ENCODE results near the gene IL17RB.

Gene IL17RB

DNA sequence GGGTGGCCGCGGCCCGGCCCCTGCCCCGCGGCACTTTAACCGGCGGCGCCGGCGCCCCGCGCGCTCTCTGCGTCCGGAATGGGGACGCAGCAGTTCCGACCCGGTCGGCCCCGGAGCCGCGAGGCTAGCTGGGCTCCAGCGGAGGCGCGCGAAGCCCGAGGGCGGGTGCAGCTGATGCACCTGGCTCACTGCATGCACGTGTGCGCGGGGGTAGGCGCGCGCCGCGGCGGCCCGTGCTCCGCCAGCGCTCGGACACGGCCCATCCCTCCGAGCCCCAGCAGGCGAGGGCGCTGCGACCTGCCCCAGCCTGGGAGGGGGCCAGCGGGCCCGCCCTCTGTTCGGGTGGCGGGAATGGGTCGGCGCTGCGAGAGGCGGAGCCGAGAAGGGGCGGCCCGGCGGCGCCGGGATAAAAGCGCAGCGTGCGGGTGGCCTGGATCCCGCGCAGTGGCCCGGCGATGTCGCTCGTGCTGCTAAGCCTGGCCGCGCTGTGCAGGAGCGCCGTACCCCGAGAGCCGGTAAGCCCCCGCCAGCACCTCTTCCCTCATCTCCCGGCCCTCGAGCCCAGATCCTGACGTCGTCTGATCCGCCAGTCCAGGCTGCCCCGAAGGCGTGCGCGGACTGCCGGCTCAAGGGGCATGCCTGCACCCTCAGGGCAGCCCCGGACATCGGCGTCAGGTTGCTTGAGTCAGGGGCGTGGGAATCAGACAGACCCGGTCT lies at the start of gene IL17RB, which contains the start of gene CHDH:
TSS of gene IL17RB (plus strand) at position 435 of the 717 bp plus-strand sequence. CDS start at position 456, 21 bp downstream.
TSS of gene CHDH (minus strand) at position 286 of the 717 bp plus-strand sequence. CDS start 22,411 bp downstream, outside the sequence.
- DNase-seq (ENCODE audit: low spot score): peak; percentile 74

- DNase-seq (ENCODE audit: low spot score): no peak
Measured at GRCh38 chr3:53798144-53798543, 48.2 kb upstream of the IL17RB start.

DNA sequence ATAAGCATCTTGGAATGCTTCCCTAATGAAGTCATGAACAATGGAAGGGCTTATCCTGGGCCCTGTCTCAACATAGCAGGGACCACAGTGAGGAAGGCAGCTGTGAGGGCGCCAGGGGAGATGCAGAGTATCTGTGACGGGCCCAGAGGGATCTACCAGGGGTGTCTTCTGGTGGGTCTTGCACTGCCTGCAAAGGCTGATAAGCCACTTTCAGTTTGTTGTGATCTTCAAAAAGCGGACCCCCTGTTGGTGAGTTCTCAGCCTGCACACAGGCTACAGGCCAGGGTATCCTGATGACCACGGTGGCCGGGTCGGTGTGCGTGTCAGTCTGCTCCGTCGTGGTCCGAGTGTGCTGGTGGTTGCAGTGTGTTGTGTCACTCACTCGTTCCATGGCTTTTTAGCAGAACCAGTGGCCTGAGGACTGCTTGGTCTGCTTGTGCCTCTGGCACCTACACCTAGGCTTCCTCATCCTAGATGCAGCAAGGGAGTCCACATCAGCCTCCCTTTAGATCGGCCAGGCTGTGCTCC lies 47.0 kb upstream of the IL17RB start:
- no peak for DNase-seq (ENCODE audit: low spot score)

DNA sequence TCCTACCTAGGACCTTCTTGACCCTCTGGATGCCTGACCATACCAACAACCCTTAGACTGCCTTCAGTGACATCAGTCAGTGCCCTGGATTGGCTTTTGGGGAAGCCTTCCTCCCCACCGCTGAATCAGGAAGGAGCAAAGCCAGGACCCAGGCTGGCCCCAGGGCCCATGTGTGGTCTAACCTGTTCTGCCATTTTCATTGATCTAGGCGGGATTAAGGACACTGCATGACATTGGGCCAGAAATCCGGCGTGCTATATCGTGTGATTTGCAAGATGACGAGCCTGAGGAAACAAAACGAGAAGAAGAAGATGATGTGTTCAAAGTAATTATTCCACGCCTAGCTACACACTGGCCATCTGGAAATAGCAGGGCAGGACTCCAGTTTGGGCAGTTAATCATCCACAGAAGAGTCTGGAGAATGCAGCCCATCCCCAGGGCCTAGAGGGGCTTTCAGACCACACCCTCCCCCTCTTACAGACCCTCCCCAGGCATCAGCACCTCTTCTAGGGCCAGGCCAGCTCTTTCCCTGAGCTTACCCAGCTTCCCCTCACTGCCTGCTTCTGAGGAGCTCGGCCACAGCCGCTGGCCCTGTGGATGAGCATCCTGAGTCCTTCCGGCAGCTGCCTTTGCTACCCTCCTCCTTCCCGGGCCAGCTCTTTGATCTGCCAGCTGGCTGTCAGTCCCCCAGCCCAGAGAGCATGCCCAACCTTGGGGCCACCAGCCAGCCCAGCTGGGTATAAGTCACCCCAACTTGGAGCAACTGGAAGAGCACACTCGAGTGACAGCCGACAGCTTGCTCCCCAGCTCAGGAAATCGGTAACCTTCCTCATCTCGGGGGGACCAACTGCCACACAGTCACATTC lies 46.1 kb upstream of the IL17RB start:
- no peak for DNase-seq (ENCODE audit: low spot score)

- no peak for DNase-seq (ENCODE audit: low spot score)
Measured at GRCh38 chr3:53801319-53801718, 45.0 kb upstream of the IL17RB start.

DNA sequence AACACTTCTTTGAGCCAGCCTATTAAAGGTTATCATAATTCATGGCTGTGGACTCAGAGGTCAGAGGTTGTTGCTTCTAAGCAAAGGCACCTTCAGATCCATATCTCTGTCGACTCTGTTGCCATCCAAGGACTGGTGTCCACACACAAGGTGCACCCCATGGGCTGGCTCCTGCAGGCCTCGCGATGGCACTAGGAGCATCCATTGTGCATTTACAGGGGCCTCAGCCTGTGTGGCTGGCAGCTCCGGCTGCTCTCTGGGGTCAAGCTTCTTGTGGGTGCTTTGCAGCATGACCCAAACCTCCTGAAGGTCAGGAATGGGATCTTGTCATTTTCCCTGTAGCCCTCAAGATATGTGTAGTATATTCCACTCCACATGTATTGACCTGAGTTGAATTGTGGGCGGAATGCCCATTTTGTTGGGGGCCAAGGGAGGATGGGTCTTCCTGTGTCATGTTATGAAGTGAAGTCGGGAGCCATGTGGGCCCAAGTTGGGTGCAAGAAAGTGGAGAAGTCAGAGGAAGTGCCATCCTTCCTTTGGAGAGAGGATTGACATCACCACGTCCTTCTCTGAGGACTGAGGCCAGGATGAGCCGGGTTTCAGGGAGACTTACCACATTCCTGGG lies 44.0 kb upstream of the IL17RB start:
- no peak for DNase-seq (ENCODE audit: low spot score)

GRCh38 chr3:53803124-53803815 lies 43.1 kb upstream of the IL17RB start:
- DNase-seq (ENCODE audit: low spot score): no peak

- no peak for DNase-seq (ENCODE audit: low spot score)
Measured at GRCh38 chr3:53803816-53804695, 42.3 kb upstream of the IL17RB start.

- no peak for DNase-seq (ENCODE audit: low spot score)
Measured at GRCh38 chr3:53804697-53805462, 41.5 kb upstream of the IL17RB start.

GRCh38 chr3:53805463-53806159 lies 40.8 kb upstream of the IL17RB start:
- DNase-seq (ENCODE audit: low spot score): no peak

DNA sequence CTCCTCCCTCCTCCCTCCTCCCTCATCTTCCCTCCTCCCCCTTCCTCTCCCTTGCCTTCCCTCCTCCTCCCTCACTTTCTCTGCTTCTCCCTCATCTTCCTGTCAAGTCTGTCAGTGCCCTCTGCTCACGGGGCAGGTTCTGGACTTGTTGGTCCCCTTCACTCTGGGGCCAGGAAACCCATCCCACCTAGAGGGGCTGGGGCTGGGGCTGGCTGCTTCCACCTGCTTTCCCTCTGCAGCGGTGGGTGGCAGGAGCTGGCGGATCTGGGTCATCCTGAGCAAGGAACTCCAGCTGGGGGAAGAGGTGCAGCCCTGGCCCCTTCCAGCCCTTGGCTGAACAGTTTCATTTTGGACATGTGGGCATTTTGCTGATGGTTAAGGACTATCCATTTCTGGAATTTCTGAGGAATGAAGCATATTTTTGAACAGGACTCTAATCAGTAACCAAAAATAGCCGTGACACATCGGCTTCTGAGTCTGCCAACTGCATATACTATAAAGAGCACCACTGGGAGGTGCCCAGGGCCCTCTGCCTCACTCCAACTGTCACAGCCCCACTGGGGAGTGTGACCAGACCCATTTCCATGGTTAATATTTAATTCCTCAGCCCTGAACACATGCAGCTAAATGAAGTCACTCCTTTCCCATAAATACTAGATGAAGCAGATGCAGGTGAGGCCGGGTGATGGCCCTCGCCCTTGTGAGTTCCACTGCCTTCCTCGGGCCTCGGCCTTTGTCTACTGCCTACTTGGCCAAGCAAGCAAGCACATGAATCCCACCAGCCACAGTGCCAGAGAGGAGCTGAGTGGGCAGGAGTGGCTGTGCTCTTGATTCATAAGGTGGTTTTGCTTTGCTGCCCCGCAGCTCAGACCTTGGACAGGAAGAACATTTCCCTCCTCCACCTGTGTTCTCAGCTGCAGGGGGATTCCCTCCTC lies 39.9 kb upstream of the IL17RB start:
- DNase-seq (ENCODE audit: low spot score): peak; percentile 43

- no peak for DNase-seq (ENCODE audit: low spot score)
Measured at GRCh38 chr3:53807117-53807810, 39.1 kb upstream of the IL17RB start.

DNA sequence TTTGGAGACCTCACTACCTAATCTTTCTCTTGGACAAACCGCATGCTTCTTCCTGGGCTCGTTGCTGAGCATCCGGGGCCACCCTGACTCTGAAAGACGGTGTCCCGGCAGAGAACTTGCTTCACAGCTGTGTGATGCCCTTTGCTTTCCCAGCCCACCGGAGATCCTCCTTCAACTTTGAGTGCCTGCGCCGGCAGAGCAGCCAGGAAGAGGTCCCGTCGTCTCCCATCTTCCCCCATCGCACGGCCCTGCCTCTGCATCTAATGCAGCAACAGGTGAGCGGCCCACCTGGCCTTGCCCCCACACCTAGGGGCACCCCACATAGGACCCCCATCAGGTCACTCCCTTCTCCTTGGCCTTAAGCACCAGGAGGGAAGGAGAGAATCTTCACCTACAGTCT lies 37.9 kb upstream of the IL17RB start:
- no peak for DNase-seq (ENCODE audit: low spot score)

DNA sequence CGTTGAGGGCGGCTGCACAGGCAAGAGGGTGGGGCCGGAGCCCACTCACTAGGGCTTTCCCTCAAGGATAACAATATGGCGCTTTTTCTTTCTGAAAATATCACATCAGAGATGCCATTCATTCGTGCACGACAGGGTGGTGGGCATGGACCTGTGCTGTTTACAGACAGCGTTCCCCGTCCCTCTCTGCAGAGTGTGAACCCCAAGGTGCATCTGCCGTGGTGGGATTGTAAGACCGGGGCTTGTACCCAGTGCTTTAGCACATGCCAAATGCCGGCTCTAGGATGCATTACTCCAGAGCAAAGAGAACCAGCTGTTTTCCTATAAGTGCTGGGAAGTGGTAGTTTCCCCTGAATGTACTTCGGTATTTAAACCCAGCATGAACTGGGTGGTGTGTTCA lies 37.1 kb upstream of the IL17RB start:
- no peak for DNase-seq (ENCODE audit: low spot score)

- DNase-seq (ENCODE audit: low spot score): no peak
Measured at GRCh38 chr3:53809764-53810400, 36.5 kb upstream of the IL17RB start.

DNA sequence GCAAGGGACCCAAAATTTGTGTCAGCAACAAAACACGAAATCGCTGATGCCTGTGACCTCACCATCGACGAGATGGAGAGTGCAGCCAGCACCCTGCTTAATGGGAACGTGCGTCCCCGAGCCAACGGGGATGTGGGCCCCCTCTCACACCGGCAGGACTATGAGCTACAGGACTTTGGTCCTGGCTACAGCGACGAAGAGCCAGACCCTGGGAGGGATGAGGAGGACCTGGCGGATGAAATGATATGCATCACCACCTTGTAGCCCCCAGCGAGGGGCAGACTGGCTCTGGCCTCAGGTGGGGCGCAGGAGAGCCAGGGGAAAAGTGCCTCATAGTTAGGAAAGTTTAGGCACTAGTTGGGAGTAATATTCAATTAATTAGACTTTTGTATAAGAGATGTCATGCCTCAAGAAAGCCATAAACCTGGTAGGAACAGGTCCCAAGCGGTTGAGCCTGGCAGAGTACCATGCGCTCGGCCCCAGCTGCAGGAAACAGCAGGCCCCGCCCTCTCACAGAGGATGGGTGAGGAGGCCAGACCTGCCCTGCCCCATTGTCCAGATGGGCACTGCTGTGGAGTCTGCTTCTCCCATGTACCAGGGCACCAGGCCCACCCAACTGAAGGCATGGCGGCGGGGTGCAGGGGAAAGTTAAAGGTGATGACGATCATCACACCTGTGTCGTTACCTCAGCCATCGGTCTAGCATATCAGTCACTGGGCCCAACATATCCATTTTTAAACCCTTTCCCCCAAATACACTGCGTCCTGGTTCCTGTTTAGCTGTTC lies 35.0 kb upstream of the IL17RB start:
- no peak for DNase-seq (ENCODE audit: low spot score)

Measured in Ammon's horn (tissue), 1 donor.